ENCODE data around the gene REPS2.

DNA sequence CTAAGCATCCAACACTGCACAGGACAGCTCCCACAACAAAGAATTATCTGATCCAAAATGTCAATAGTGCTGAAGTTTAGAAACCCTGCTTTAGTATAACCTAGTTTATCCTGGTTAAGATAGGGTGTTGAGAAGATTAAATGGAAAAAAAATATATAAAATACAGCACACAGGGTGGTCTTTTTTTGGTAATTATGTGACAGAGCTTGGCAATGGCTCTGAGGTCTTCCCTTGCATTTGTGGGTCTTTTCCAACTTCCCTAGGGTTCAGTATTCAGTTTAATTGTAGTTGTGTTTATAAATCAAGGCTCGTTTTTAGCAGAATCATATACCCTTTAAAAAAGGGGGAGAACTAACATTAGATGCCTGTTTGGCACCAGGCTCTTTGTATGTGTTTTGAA is 36.6 kb downstream of the REPS2 start:
- TF ChIP-seq EZH2 (optimal IDR thresholded peaks at IDR 0.05; ENCODE audit: low read depth, low read length) (no peak), EZH2phosphoT487 (IDR thresholded peaks at IDR 0.05; ENCODE audit: low read length) (no peak)
- TF ChIP-seq, protein P1, sequence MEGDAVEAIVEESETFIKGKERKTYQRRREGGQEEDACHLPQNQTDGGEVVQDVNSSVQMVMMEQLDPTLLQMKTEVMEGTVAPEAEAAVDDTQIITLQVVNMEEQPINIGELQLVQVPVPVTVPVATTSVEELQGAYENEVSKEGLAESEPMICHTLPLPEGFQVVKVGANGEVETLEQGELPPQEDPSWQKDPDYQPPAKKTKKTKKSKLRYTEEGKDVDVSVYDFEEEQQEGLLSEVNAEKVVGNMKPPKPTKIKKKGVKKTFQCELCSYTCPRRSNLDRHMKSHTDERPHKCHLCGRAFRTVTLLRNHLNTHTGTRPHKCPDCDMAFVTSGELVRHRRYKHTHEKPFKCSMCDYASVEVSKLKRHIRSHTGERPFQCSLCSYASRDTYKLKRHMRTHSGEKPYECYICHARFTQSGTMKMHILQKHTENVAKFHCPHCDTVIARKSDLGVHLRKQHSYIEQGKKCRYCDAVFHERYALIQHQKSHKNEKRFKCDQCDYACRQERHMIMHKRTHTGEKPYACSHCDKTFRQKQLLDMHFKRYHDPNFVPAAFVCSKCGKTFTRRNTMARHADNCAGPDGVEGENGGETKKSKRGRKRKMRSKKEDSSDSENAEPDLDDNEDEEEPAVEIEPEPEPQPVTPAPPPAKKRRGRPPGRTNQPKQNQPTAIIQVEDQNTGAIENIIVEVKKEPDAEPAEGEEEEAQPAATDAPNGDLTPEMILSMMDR (IDR thresholded peaks at IDR 0.05; ENCODE audit: low read length): no peak
